ENCODE measurements around the gene HDAC4.

The HDAC4 gene

GRCh38 chr2:239312741-239313667 is 87.8 kb downstream of the HDAC4 start:
- FAIRE-seq (no peak), DNase-seq (ENCODE audit: insufficient read length, low spot score) (no peak)

GRCh38 chr2:239312081-239312511 is 88.7 kb downstream of the HDAC4 start:
- no peak for DNase-seq (ENCODE audit: insufficient read length, low spot score)
- no peak for FAIRE-seq

DNA sequence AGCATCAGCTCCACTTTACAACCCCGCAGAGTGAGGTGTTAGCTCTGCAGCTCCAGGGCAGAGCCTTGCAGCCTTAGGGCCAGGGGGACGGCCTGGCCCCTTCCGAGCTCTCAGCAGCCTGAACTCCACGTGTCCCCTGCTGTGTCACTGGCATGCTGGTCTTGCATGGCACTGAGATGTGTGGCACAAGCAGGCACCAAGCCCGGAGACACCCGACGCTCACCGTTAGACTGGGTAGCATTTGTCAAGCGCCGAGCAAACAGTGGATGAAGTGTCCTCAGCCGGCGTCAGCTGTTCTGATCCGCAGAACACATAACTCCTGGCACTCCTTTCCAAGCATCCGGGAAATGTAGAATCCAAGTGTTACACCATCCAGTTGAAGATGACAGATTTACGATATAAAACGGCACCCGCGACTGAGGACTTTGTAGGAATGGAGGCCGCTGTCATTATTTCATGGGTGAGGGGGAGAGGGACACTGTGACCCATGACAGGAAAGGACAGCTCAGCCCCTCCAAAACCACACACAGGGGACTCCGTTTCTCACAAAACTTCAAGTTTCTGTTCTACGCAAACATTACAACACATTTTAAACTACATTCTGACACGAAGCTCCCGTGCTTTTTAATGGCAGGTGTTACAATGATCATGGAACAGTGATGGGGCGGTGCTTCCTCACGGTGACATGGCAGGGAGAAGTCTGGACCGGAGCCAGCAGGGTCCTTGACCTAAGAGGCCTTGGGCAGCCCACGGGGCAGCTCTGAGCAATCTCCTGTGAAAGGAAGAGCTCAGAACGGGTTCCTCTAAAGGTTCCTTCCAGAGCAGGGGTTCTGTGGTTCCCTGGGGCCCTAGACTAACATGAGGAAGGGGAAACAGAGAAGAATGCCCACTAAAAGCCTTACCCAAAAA is 89.4 kb downstream of the HDAC4 start:
- DNase-seq (ENCODE audit: insufficient read length, low spot score) (no peak), FAIRE-seq (no peak)

- DNase-seq (ENCODE audit: insufficient read length, low spot score): no peak
- FAIRE-seq: no peak
Measured at GRCh38 chr2:239310401-239311061, 90.3 kb downstream of the HDAC4 start.

DNA sequence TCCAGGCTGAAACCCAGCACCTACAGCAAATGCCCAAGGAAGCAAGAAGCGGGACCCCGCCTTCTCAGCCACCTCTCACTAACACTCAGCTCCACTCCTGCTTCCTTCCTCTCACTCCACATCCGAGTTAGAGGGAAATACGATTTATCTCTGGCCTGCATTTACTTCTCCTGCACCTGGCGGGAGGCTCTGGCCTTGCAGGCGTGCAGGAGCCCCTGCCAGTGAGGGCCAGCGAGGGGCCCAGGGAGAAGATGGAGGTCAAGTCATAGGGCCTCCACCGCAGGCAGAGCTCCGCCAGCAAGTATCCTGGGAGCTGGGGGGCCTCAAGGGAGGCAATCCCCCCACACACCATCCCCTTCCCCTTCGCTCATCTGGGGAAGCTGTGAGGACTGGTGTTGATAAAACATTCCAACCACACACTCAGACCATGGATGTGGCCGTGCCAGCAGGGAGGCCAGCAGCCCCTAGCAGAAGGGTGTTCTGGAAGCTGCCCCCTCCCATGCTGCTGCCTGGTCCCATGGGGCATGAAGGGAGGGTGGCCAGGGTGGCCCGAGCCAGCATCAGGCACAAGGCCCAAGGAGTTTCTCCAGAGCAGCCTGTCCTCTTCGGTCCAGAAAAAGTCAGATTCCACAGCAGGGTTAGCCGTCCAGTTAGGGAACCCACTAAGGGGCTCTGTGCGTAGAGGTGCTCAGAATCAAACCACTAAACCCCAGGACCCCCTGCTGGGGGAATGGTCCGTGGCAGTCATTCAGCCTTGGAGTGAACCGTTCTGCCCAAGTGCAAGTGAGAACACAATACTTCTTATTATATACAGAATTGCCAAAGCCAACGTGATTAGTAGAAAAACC is 91.2 kb downstream of the HDAC4 start:
- DNase-seq (ENCODE audit: insufficient read length, low spot score) (no peak), FAIRE-seq (no peak)

GRCh38 chr2:239308661-239309397 is 92.0 kb downstream of the HDAC4 start:
- DNase-seq (ENCODE audit: insufficient read length, low spot score): no peak
- FAIRE-seq: no peak

GRCh38 chr2:239307921-239308613 is 92.8 kb downstream of the HDAC4 start:
- no peak for DNase-seq (ENCODE audit: insufficient read length, low spot score)
- FAIRE-seq: no peak

GRCh38 chr2:239307221-239307569 is 93.6 kb downstream of the HDAC4 start:
- no peak for DNase-seq (ENCODE audit: insufficient read length, low spot score)
- no peak for FAIRE-seq

DNA sequence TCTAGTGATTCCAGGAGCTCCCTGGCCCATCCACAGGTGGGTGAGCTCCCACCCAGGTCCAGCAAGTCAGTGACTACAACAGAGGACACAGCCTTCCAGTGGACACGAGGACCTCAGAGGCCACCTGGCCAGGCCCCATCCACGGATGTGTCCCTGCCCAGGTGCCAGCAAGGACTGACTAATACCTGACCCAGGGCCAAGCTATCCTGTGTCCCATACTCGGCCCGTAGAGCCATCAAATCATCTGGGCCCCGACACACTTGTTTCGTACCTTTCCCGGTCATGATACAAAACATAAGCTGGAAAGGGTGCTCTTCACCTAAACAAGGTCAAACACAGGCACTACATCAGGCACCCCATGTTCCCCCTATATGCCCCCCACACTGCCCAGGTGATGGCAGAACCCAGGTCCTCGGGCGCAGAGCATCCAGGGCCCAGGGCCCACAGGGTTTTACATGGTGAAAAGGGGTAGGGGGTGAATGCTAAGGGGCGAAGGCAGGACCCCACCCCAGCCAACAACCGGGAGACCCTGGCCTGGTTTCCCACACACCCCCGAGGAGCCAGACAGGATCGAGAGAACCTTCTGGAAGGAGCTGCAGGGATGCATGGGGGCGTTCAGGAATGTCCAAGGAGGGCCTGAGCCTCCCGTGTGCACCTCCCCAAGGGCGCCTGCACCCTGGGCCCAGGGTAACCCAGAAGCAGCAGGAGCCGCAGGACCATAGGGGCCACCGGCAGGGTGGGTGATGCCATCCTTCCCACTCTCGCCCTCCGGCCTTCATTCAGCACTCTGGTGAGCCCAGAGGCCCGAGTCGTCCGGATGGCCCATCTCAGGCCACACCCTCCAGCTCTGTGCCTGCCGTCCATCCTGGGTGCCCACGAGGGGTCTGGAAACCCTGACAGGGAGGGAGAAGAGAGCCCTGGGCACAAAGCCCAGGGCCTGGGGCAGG is 94.3 kb downstream of the HDAC4 start:
- DNase-seq (ENCODE audit: insufficient read length, low spot score) (no peak), FAIRE-seq (no peak)

DNA sequence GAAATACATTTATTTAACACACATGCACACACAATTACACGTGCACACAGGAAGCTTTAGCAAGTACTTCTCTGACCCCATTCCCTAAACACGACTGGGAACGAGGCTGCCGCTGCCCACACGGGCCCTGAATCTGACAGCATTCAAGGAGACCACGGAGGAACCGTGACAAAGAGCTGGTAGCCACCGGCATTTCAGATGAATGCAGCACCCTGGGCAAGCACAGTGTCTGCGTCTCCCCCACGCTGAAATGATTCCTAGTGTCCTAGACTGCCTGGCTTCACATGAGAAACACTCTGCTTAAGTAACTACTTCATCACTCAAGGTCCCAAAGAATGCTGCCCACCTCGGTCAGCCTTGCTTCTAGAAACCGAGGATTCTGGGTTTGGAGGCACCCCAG is 95.0 kb downstream of the HDAC4 start:
- DNase-seq (ENCODE audit: insufficient read length, low spot score) (no peak), FAIRE-seq (no peak)

GRCh38 chr2:239305222-239305575 is 95.6 kb downstream of the HDAC4 start:
- DNase-seq (ENCODE audit: insufficient read length, low spot score): no peak
- FAIRE-seq: no peak

- DNase-seq (ENCODE audit: insufficient read length, low spot score) (no peak), FAIRE-seq (no peak)
Measured at GRCh38 chr2:239304533-239305221, 96.1 kb downstream of the HDAC4 start.

- FAIRE-seq (peak; percentile 74), DNase-seq (ENCODE audit: insufficient read length, low spot score) (peak; percentile 47)
Measured at GRCh38 chr2:239303711-239304532, 96.9 kb downstream of the HDAC4 start.

- FAIRE-seq (no peak), DNase-seq (ENCODE audit: insufficient read length, low spot score) (no peak)
Measured at GRCh38 chr2:239302808-239303557, 97.8 kb downstream of the HDAC4 start.

DNA sequence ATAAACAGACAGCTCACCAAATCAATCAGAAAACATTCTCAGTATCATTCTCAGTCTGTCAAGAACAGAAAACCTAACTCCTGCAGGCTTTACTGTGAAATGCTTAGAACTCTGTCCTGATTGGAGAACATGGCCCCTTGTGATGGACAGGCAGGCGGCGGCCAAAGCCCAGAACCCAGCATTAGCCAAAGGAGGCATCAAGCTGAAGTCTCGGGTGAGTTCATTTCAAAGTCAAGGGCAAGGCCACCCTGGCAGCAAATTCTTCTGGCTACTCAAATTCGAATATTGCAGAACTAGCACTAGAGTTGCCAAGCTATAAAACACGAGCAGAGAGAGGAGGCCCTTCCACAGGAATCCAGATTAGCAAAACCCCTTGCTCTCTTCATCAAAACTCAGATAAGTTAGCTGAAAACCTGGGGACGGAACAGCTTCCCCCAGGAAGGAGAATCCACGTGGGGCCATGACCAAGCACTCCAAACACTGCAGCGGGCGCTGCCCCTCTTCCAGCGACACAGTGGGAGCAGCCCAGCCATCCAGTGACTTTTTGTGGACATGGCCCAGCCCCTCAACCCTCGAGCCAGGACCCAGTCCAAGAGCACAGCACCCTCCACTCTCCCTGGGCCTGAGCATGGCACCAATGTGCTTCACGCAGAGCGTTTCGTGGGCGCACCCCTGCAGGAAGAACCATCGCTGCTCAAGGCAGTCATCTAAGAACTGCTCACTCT is 98.6 kb downstream of the HDAC4 start:
- DNase-seq (ENCODE audit: insufficient read length, low spot score): no peak
- no peak for FAIRE-seq

Data from GM19239 (cell line).